Neural progenitor cell (in vitro differentiated cells): ENCODE results near the gene IL1R2.

ENCODE experiments used
- CTCF ChIP-seq: fragments of 200-600 bp; sonication (generic); IDR thresholded peaks from 2 replicates; pipeline ENCODE4 v1.5.1; 2017; ENCODE audit warnings: antibody characterized with exemption, mild to moderate bottlenecking
- EZH2 ChIP-seq: fragments of 200-600 bp; sonication (generic); IDR thresholded peaks from 2 replicates; pipeline ENCODE4 v1.6.1; 2017; ENCODE audit warnings: antibody characterized with exemption, mild to moderate bottlenecking, moderate library complexity
- EZH2phosphoT487 ChIP-seq: fragments of 200-600 bp; sonication (generic); IDR thresholded peaks from 2 replicates; pipeline ENCODE4 v1.6.1; 2017; ENCODE audit warnings: antibody characterized with exemption

- TF ChIP-seq EZH2phosphoT487 (no peak), CTCF (no peak), EZH2 (no peak)
Measured at GRCh38 chr2:101988541-101988940, 3.2 kb upstream of the IL1R2 start.
